Forelimb muscle (tissue), 1 donor: Measurements from ENCODE around the gene PRRG4. TPM values are rescaled to one million over a fixed set of nuclear protein-coding genes. Genes with fewer than 3 reads are reported as not detected.
A peak's percentile ranks its signal among the peaks of the same experiment; 100 is the strongest.
"Not testable (repeated sequence)": the region's sequence is repeated elsewhere in the genome, so short reads cannot be mapped to it uniquely, and the experiment has no call there.

Source experiments
- DNase-seq: peaks from one replicate; pipeline ENCODE4 v3.0.0-alpha.2; 2013; ENCODE audit warnings: low read depth
- polyA plus RNA-seq: library from polyadenylated mRNA; unstranded; fragments of 120-200 nt; gene quantifications from one replicate; pipeline ENCODE4 v1.2.1, GENCODE V29; 2013; ENCODE audit not compliant: insufficient read length

PRRG4 gene
- 0.11 TPM for polyA plus RNA-seq

DNA sequence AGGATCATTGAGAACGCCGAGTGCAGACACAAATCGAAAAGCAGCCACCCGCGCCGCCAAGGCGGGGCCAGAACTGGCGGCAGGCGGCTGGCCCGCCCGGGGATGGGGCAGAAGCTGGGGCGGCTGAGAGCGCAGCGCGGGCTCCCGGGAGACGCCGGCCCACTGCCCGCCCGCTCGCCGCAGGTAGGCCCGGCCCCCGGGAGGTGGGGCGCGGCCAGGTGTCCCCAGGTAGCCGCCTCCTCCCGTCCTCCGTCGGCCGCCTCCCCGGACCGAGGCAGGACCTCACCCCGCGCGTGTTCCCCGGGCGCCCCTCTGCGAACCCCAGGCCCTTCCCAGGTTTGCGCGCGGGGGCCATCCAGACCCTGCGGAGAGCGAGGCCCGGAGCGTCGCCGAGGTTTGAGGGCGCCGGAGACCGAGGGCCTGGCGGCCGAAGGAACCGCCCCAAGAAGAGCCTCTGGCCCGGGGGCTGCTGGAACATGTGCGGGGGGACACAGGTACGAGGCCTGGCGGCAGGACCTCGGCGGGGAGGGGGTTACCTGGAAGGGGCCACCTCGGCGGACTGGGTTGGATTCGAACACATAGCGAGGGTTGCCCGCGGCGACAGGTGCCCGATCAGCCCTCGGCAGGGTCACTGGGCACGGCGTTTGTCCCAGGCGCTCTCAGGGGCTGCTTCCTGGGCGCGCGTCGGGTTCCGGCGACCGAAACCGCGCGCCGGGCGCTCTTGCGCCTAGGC lies at the start of gene PRRG4:
Gene PRRG4, plus strand, starts transcription at position 248 of the 733 bp plus-strand sequence. CDS start 603 bp downstream, outside the sequence.
- no peak for DNase-seq

GRCh38 chr11:32780839-32781238 lies 48.9 kb upstream of the PRRG4 start:
- DNase-seq, result not testable (repeated sequence)

- no peak for DNase-seq
Observed at GRCh38 chr11:32781721-32782120, 48.0 kb upstream of the PRRG4 start.

GRCh38 chr11:32785262-32785661 lies 44.5 kb upstream of the PRRG4 start:
- DNase-seq, result no peak

- no peak for DNase-seq
Observed at GRCh38 chr11:32786811-32787210, 42.9 kb upstream of the PRRG4 start.

DNA sequence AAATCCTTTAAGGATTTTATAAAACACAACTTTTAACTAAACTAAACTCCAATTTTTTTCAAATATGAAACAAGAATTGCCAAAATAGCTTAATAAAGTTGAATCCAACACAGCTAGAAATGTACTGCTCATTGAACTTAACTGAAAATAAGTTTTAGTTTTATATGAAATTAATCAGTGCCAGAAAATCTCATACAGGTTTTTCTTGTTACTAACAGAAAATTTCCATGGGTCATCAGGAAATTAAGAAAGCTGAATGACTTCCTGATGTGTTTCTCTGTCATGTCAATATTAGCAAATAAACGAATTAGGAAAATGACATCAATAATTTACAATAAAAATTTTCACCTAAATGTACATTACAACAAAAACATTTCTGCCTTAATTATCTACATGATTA lies 38.8 kb upstream of the PRRG4 start:
- DNase-seq, result no peak

DNA sequence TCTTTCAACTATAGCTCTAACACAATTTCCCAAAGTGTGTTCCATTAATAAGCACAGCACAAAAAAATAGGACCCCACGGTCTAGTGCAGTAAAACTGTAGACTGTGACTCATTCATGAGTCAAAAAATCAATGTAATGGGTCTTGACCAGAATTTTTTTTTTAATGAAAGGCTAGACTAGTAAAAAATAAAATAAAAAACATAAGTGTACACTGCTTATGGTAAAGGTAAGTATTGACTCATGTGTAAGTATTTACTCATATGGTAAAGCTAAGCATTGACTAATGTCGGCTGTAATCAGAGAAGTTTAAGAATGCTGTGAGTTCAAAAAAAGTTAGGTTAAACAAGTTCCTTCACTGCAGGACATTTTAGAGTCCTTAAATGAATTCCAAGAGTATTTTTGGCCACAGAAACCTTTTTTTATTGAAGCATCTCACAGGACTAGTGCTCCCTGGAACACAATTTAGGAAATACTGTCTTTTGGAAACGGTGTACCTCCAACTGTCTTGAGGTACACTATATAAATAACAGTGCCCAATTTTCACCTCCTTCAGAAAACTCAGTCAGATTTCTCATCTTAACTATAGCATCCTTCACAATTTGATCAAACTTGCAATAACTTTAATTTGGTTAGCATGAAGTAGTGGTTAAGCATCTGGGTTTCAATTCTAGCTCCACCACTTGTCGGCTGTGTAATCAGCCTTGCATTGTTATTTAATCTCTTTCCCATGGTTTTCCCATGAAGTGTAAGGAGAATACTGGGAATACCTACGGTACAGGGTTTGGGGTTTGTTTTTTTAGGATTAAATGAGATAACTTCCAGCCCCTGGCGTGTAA lies 37.4 kb upstream of the PRRG4 start:
- no peak for DNase-seq

DNA sequence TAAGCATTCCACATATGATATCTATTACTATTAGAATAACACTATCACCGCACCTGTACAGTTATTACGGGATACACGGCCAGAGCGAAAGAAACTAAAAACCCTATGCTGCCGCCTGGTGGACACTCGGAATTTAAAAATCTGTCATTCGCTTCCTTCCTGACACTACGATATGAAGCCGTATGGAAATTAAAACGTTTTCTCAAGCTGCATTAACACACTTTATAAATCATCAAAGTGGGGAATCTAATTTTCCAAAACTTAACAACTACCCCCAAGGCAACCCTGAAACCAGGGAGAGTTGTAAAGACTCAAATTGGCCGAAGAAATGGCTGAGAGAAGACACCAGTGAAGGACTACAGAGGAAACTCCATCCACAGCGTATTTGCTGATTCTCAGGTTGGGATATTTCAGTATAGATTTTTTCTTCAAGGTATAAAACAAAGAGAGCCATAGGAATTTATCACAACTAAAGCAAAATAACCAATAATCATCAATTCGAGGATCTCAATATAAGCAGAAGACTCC lies 36.7 kb upstream of the PRRG4 start:
- peak; percentile 13 for DNase-seq

DNA sequence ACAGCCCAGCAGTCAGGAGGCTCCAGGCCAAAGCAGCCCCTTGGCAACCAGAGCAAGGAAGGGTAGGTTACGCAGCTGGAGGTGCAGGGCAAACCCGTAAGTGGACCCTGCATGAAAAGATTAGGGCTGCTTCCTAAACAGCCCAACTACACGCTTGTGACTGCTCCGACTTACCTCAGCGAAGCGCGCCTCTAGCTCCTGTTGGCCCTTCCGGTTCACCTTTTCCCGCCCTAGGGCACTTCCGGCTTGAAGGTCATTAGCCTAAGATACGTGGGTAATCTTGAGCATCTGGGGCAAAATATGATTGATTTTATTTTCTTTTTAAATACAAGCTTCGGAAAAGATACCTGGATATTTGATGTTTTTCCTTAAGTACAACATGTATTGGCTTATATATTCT lies 35.3 kb upstream of the PRRG4 start, which contains the start of gene CCDC73:
Gene CCDC73, minus strand, starts transcription at position 224 of the 400 bp plus-strand sequence. CDS start 34,419 bp downstream, outside the sequence.
- no peak for DNase-seq

GRCh38 chr11:32796425-32796824 lies 33.3 kb upstream of the PRRG4 start:
- DNase-seq, result no peak

GRCh38 chr11:32809313-32809712 lies 20.4 kb upstream of the PRRG4 start:
- DNase-seq, result peak; percentile 25

- no peak for DNase-seq
Observed at GRCh38 chr11:32817181-32817851, 12.4 kb upstream of the PRRG4 start.

- no peak for DNase-seq
Observed at GRCh38 chr11:32817852-32818183, 11.9 kb upstream of the PRRG4 start.

DNA sequence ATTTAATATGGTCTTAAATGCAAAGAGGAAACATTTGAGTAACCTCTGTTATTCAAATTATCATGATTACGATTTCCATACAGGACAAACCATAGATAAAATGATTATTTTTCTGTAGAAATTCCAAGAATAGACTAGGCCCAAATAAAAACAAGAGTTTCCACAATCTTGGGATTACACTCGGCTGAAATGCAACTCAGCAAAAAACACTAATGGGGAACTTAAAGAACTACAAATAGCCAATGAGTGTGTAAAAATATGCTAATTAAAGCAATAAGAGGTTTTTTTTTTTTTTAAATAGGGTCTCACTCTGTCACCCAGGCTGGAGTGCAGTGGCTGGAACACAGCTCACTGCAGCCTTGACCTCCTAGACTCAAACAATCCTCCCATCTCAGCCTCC lies 10.5 kb upstream of the PRRG4 start:
- no peak for DNase-seq

DNA sequence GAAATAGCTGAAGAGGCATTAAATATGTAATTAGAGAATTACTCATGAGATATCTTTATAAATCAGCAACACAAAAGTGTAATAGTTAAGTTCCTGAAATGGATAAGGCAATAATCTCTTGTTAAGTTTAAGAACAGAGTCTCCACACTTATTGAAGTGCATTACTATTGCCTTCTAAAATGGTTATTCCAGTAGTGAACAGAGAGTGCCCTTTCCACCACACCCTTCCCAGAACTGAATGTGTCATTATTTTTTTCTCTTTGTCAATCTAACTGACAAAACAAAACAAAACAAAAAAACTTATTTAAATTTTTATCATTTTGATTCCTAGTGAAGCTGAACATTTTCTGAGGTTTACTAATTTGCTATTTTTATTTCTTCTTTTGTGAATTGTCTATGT lies 9.2 kb upstream of the PRRG4 start:
- no peak for DNase-seq

DNA sequence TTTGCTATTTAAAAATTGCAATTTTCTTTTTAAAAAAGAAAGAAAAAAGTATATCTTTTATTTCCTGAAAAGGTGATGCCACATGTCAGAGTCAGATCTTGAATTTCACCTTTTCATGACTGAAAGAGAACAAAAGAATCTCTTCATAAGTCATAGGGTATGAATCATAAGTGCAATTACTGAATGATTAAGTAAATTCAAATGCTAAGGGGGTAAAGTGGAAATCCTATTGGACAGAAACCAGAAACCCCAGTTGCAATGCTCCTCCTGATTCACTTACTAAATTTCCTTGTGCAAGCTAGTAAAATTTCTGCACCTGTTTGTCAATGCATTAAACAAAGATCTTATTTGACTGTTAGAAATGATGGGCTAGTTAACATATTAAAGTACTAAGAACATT lies 8.2 kb upstream of the PRRG4 start:
- no peak for DNase-seq

DNA sequence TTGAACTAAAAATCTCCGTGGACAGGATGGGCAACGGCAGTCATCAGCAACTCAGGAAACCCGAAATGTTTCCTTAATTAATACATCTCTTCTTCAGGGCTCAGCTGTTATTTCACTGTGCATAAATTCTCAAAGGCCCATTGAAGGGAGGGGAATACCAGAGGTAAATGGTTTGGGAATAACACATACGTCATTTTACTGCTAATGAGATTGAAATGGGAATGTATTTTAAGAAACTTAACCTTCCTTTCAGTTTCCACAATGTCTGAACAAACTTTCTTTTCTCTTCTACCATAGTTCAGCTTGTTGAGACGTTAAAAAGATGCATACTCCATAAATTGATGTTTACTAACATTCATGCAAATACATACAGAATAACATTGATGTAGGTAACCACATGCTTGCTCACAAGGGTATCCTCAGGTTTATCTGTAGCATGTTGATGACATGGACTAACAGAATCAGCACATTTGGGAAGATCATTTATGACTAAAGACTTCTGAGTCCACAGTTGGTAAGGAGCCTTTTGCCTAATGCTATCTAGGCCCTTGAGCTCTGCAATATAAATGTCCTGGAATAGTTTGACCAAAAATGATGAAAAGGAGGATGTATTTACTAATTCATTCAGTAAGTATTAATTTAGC lies 7.7 kb upstream of the PRRG4 start:
- DNase-seq, result no peak

GRCh38 chr11:32823617-32824016 lies 6.1 kb upstream of the PRRG4 start:
- DNase-seq, result not testable (repeated sequence)

- DNase-seq, result no peak
Observed at GRCh38 chr11:32826113-32826512, 3.6 kb upstream of the PRRG4 start.

DNA sequence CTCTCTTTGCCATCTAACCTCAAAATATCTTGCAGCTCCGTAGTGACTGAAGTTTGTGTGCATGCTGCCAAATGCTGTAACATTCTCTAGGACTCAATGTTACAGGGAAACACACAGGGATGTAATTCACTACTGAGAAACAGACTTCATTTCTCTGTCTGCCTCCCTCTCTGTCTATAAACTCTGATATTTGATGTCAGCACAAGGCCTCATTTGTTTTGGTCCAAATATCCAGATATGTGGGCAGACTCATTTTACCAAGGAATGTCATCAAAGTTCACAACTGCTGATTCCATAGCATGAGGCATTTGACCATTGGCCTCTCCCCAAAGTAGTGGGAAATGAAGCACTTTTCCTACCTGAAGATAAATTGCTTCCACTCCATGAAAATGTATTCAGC lies 2.5 kb upstream of the PRRG4 start:
- no peak for DNase-seq

DNA sequence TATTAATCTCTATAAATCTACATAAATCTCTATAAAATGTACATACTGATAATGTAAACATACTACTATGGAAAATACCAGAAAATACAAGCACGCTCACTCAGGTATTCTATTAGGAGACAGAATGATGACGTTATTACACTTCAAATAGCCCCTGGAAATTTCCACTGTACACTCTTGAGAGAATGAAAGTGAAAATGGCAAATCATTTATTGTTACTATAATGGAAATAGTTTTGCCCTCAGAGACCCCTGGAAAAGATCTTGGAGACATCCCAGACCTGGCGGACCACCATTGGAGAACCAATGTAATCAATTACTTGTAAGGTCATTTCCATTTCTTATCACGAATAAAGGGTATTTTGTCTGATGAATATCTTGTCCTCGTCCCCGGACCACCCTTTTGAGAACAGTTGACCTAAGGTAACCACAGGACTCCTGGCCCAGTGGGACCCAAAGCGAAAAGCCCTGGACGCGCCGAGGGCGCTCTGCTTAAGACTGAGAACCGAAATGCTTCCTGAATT lies 509 bp upstream of the PRRG4 start:
- DNase-seq, result no peak

GRCh38 chr11:32830413-32830738 lies 649 bp downstream of the PRRG4 start:
- no peak for DNase-seq
